HEK293T (cell line): Measurements from ENCODE around the gene PIK3R1.

ENCODE experiments used
- CTCF ChIA-PET: fragments of 350-600 bp; formaldehyde crosslinking; extraction: SDS; loops from one replicate; lab custom pipeline; 2021; ENCODE audit warnings: antibody characterized with exemption, inconsistent platforms; lab: Yijun Ruan, JAX
- POLR2A ChIA-PET: fragments of 350-600 bp; formaldehyde crosslinking; extraction: SDS; loops from one replicate; lab custom pipeline; 2020; ENCODE audit warnings: antibody characterized with exemption, inconsistent platforms; lab: Yijun Ruan, JAX
- DNase-seq: peaks from one replicate; pipeline ENCODE4 v3.0.0; 2012; ENCODE audit warnings: mixed read lengths; ENCODE audit errors: extremely low spot score
- ARNT ChIP-seq: fragments of 450-650 bp; IDR thresholded peaks from 2 replicates; pipeline ENCODE4 v1.6.1; 2017; ENCODE audit warnings: mild to moderate bottlenecking
- BHLHE40 ChIP-seq: fragments of 450-650 bp; IDR thresholded peaks from 2 replicates; pipeline ENCODE4 v1.6.1; 2016; ENCODE audit warnings: mild to moderate bottlenecking, moderate library complexity, borderline replicate concordance
- CTBP1 ChIP-seq: fragments of 450-650 bp; IDR thresholded peaks from 2 replicates; pipeline ENCODE4 v1.6.1; 2016; ENCODE audit warnings: borderline replicate concordance
- ELF4 ChIP-seq: fragments of 450-650 bp; IDR thresholded peaks from 2 replicates; pipeline ENCODE4 v1.6.1; 2017; ENCODE audit warnings: antibody characterized with exemption
- FOXA1 ChIP-seq: fragments of 450-650 bp; IDR thresholded peaks from 2 replicates; pipeline ENCODE4 v1.6.1; 2016; ENCODE audit warnings: mild to moderate bottlenecking
- FOXK2 ChIP-seq: fragments of 450-650 bp; IDR thresholded peaks from 2 replicates; pipeline ENCODE4 v1.6.1; 2016; ENCODE audit warnings: mild to moderate bottlenecking
- FOXM1 ChIP-seq: fragments of 450-650 bp; IDR thresholded peaks from 2 replicates; pipeline ENCODE4 v1.6.1; 2017; ENCODE audit warnings: mild to moderate bottlenecking, borderline replicate concordance
- HDGF ChIP-seq: fragments of 450-650 bp; IDR thresholded peaks from 2 replicates; pipeline ENCODE4 v1.6.1; 2017; ENCODE audit warnings: antibody characterized with exemption, borderline replicate concordance
- L3MBTL2 ChIP-seq: fragments of 450-650 bp; conservative IDR thresholded peaks from 2 replicates; pipeline ENCODE4 v1.6.1; 2016; ENCODE audit warnings: mild to moderate bottlenecking
- LEF1 ChIP-seq: fragments of 450-650 bp; IDR thresholded peaks from 2 replicates; pipeline ENCODE4 v1.6.1; 2017; ENCODE audit warnings: mild to moderate bottlenecking, borderline replicate concordance
- NFRKB ChIP-seq: fragments of 450-650 bp; IDR thresholded peaks from 2 replicates; pipeline ENCODE4 v1.6.1; 2016; ENCODE audit warnings: mild to moderate bottlenecking, moderate library complexity
- SP1 ChIP-seq: fragments of 450-650 bp; IDR thresholded peaks from 2 replicates; pipeline ENCODE4 v1.6.1; 2017
- SUZ12 ChIP-seq: fragments of 450-650 bp; IDR thresholded peaks from 2 replicates; pipeline ENCODE4 v1.6.1; 2016; ENCODE audit warnings: mild to moderate bottlenecking
- TARDBP ChIP-seq: fragments of 450-650 bp; IDR thresholded peaks from 2 replicates; pipeline ENCODE4 v1.6.1; 2016
- ZNF384 ChIP-seq: fragments of 450-650 bp; IDR thresholded peaks from 2 replicates; pipeline ENCODE4 v1.6.1; 2016
- TF ChIP-seq, protein P1 (sequence below): fragments of 450-650 bp; IDR thresholded peaks from 2 replicates; pipeline ENCODE4 v1.6.1; 2016

PIK3R1 gene

DNA sequence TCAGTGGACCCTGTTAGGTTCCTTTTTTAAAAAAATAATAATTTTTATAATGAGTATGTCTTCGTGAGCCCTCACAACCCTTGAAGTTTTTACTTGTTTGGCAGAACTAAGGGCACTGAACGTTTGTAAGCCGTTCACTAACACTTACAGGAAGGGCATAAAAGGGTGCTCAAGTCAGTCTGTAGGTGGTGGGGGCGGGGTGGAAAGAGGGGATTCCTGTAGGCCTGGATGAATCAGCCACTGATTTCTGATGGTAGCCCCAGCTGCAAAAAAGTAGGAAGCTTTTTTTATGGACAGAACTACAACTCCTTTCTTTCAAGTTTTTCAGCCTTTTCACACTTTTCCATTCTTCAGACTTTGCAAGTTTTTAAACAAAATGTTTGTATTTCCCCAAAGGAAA, 35.8 kb downstream of the PIK3R1 start:
- CTCF ChIA-PET, result interaction anchor here (1.3 kb wide), 1 partner anchor 1005 kb away, joined by 7 read pairs; no protein-coding TSS in a partner anchor
- TF ChIP-seq CTBP1 (no peak), ZNF384 (no peak)
- DNase-seq, result no peak
- POLR2A ChIA-PET, result interaction anchor here (1.8 kb wide), 1 partner anchor 35 kb away, joined by 10 read pairs; the partner anchor contains the start of gene PIK3R1

DNA sequence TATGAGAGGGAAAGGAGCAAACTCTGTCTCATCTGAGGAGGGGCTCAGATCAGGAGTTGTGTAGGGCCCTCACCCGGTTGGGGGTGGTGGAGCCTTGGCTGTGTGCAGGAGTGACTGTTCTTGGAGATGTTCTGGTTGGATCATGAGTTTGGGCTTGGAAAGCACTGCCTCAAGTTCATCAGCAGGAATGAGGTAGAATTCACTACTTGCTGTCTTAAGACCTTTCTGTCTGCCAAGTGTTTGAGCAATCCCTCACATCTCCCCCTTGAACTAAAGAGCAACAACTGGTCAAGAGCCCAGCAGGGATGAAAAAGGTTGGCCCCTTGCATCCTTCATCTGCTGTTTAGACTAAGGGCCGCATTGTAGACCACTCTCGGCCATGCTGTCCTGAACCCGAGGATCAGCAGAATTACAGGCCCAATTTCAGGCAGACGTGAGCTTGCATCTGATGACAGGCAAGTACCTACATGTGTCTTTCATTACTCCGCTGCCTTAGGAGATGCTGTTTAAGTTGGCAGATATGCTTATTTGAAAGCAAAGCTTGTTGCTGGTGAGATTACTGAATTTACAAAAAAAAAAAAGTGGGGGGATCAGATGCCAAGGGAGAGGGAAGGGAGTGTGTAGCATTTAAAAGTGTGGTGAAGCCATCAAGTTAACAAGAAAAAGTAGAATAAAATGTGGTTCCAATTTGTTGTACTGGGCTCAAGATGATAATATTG, 36.4 kb downstream of the PIK3R1 start:
- no peak for DNase-seq
- ChIA-PET POLR2A (interaction anchor here (2.3 kb wide), 1 partner anchor 36 kb away, joined by 7 read pairs; the partner anchor contains the start of gene PIK3R1), CTCF (interaction anchor here (0.6 to 1.3 kb wide), 2 partner anchors 1006 to 1049 kb away, joined by 4 to 7 read pairs; no protein-coding TSS in a partner anchor)
- TF ChIP-seq BHLHE40 (no peak), ELF4 (no peak), TARDBP (no peak)
- TF ChIP-seq, protein P1, sequence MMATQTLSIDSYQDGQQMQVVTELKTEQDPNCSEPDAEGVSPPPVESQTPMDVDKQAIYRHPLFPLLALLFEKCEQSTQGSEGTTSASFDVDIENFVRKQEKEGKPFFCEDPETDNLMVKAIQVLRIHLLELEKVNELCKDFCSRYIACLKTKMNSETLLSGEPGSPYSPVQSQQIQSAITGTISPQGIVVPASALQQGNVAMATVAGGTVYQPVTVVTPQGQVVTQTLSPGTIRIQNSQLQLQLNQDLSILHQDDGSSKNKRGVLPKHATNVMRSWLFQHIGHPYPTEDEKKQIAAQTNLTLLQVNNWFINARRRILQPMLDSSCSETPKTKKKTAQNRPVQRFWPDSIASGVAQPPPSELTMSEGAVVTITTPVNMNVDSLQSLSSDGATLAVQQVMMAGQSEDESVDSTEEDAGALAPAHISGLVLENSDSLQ, result no peak

DNA sequence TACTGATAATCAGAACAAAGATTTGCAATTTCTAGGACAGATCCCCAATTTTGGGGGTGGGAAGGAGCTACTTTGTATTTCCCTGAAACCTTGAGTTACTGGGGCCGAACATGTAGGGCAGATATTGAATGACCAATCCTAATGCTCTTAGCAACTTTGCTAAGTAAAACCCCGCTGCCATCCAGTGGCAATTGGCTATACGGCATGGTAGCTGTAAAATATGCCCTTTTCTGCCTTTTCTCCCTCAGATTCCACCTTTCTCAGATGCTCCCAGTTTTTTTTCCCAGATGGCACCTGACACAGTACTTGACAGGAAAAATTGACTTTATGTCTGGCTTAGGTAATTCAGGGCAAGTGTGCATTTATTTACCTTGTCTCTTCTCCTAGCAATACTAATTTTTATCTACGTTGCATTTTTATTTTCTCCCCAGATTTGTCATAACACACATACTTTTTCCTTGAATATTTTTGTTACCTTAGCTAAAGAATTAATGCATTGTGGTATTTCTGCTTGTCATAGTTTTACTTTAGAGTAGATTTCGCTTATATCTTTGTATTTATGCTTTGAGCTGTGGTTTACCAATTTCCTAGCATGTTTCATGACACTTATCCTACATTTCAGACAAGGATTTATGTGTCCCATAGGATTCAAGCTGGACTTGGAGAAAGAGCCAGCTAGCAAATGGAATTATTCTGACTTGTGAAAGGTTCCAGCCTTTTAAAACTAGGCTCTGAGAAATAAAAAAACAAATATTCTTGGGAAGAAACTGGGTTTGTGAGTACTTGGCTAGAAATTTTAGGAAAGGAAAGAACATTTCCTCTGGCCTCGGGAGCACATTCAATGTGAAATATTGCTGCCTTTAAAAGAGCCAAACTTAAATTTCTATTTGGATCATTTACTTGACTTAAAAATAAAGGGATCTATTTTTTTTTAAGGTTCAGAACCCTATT, 37.4 kb downstream of the PIK3R1 start:
- POLR2A ChIA-PET, result interaction anchor here (2.3 kb wide), 1 partner anchor 37 kb away, joined by 7 read pairs; the partner anchor contains the start of gene PIK3R1
- CTCF ChIA-PET, result interaction anchor here (0.5 to 1.3 kb wide), 6 partner anchors 17 to 1050 kb away, joined by 3 to 7 read pairs (median 4); no protein-coding TSS in a partner anchor
- peak; percentile 67 for DNase-seq
- no peak for TF ChIP-seq HDGF
- TF ChIP-seq CTBP1, result no peak
- TF ChIP-seq FOXA1, result no peak
- no peak for TF ChIP-seq LEF1
- TF ChIP-seq NFRKB, result no peak
- no peak for TF ChIP-seq L3MBTL2
- no peak for TF ChIP-seq BHLHE40
- TF ChIP-seq, protein P1, result no peak

DNA sequence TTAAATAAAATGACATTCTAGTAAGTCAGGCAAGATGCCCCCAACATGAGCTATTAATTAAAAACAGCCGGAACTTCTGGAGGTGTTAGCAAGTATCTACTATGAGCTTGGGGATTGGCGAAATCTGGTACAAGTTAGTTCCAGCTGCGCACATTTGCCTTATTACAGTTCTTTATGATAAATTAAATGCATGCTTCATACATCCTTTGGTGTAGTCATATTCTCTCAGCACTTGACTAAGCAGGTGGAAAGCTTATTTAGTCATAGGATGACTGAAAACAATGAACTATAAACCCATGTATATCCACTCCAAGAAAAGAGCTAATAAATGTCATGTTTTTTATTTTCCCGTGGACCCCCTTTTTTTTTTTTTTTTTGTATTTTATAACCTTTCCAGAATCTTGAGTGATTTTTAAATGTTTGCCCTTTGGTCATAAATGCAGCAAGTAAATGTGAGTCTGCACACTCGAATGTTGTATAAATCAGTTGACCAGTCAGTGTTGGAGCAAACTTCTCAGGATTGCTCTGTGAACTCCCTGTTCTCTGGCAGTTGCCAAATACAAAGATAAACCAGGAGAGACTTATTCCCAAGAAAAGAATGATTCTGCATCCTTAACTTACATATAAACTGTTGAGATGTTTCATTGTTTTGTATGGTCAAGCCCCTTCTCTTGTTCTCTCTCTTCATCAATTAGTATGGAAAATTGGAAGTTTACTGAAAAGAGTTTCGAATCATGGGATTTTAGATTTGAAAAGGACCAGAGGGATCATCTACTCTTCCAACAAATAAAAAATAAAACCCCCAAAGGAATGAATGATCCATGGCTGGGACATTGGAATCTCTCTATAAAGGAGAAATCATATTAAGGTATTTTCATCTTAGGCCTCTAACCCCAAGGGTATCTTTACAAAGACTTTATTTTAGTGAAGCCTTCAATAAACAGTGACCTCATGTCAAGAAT, 38.3 kb downstream of the PIK3R1 start:
- ChIA-PET POLR2A (interaction anchor here (2.3 kb wide), 1 partner anchor 38 kb away, joined by 7 read pairs; the partner anchor contains the start of gene PIK3R1), CTCF (interaction anchor here (0.6 to 1.1 kb wide), 3 partner anchors 16 to 217 kb away, joined by 3 read pairs; no protein-coding TSS in a partner anchor)
- no peak for DNase-seq
- no peak for TF ChIP-seq SUZ12
- no peak for TF ChIP-seq BHLHE40
- no peak for TF ChIP-seq FOXK2
- TF ChIP-seq LEF1, result no peak
- TF ChIP-seq, protein P1, result no peak
- no peak for TF ChIP-seq TARDBP
- no peak for TF ChIP-seq ZNF384
- no peak for TF ChIP-seq FOXA1
- TF ChIP-seq FOXM1, result no peak
- TF ChIP-seq ARNT, result no peak
- TF ChIP-seq ELF4, result no peak
- TF ChIP-seq CTBP1, result no peak
- TF ChIP-seq NFRKB, result no peak
- no peak for TF ChIP-seq SP1
- no peak for TF ChIP-seq HDGF
- TF ChIP-seq L3MBTL2, result no peak

DNA sequence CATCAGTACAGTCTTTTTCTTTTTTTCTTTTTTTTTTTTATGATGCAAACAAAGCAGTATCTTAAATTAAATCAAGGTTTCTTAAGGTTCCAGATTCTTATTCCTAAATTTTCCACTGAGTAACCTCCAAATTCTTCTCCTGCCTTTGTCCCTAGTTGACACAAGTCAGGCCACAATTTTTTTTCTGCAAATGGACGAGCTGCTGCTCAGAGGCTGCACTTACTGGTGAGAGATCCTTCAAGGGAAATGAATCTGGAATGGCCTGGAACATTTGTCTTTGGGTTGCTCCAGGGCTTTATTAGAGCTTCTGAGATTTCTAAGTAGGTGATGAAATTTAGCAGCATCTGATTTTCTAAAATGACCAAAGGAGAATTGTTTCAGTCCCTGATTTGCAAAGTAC, 39.3 kb downstream of the PIK3R1 start:
- ChIA-PET POLR2A (no interaction called here), CTCF (no interaction called here)
- TF ChIP-seq FOXA1 (no peak), L3MBTL2 (no peak), SUZ12 (no peak), ARNT (no peak), NFRKB (no peak), BHLHE40 (no peak), TARDBP (no peak), FOXM1 (no peak), SP1 (no peak), ZNF384 (no peak), CTBP1 (no peak), FOXK2 (no peak), HDGF (no peak), LEF1 (no peak)
- TF ChIP-seq, protein P1, result no peak
- DNase-seq, result no peak
